ENCODE measurements around the gene RAP1GAP2.
"Not testable (repeated sequence)": the region's sequence is repeated elsewhere in the genome, so short reads cannot be mapped to it uniquely, and the experiment has no call there.

The RAP1GAP2 gene

DNA sequence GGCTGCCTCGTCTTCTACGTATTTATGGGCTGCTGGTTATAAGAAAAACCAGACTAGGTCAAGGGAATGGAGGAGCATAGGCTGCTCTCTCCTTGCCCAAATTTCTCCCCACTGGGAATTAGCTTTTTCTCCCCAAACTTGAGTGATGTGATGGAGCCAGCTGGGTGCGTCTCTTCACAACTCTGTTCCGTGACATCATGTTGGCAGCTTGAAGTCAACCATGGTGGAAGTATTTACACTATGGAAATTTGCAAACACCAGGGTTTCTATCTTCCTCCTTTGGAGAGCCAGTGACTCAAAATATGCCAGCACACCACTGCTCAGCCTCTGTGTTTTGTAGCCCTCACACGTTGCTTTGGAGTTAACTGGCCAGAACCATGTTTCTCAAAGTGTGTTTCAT lies 189.1 kb downstream of the RAP1GAP2 start:
- Histone ChIP-seq H3K9ac (ENCODE audit: low read length) (no peak overlapping the region), H3K9me3 (ENCODE audit: low read length) (no peaks in the 10 kb centered on the region), H3K27me3 (ENCODE audit: control insufficient read depth in 1 of 2, insufficient read depth in 2 of 2, low read length in 2 of 2) (no peaks in the 10 kb centered on the region), H3K4me3 (ENCODE audit: low read depth in 1 of 2, low read length in 2 of 2) (no peak overlapping the region), H3K27ac (ENCODE audit: low read depth, low read length) (no peak overlapping the region), H3K36me3 (ENCODE audit: insufficient read depth, low read length) (no peaks in the 10 kb centered on the region), H3K4me1 (ENCODE audit: insufficient read depth, low read length) (peaks cover 15% of the 10 kb centered on the region)

DNA sequence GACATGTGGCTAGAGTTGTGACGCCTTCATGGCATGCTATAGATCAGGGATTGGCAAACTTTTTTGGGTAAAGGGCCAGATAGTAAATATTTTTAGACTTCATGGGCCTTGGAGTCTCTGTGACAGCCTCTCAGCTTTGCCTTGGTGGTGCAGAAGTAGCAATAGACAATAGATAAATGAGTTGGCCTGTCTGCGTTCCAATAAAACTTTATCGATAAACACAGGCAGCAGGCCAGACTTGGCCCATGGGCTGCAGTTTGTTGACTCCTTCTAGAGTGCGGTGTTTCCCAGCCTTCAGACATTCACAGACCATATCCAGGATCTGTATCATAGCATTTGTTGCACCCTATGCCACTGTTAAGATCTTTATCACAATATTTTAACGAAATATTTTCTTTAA lies 190.7 kb downstream of the RAP1GAP2 start:
- H3K27ac ChIP-seq (ENCODE audit: low read depth, low read length): no peak overlapping the region
- no peak overlapping the region for H3K4me3 ChIP-seq (ENCODE audit: low read depth in 1 of 2, low read length in 2 of 2)
- H3K9ac ChIP-seq (ENCODE audit: low read length): no peak overlapping the region
- no peaks in the 10 kb centered on the region for H3K27me3 ChIP-seq (ENCODE audit: control insufficient read depth in 1 of 2, insufficient read depth in 2 of 2, low read length in 2 of 2)
- H3K4me1 ChIP-seq (ENCODE audit: insufficient read depth, low read length): peaks cover 11% of the 10 kb centered on the region
- peaks cover 4% of the 10 kb centered on the region for H3K36me3 ChIP-seq (ENCODE audit: insufficient read depth, low read length)
- no peaks in the 10 kb centered on the region for H3K9me3 ChIP-seq (ENCODE audit: low read length)

DNA sequence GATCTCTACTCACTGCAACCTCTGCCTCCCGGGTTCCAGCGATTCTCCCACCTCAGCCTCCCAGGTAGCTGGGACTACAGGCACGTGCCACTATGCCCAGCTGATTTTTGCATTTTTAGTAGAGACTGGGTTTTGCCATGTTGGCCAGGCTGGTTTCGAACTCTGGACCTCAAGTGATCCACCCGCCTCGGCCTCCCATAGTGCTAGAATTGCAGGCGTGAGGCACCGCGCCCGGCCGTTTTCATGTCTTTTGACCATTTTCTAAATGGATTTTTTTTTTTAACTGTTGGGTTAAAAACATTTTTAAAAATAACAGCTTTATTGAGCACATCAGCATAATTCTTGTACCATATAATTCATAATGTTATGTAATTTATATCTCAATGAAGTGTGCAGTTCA lies 193.2 kb downstream of the RAP1GAP2 start:
- H3K4me3 ChIP-seq (ENCODE audit: low read depth in 1 of 2, low read length in 2 of 2); H3K4me1 ChIP-seq (ENCODE audit: insufficient read depth, low read length); H3K36me3 ChIP-seq (ENCODE audit: insufficient read depth, low read length); H3K9ac ChIP-seq (ENCODE audit: low read length); H3K27me3 ChIP-seq (ENCODE audit: control insufficient read depth in 1 of 2, insufficient read depth in 2 of 2, low read length in 2 of 2); H3K27ac ChIP-seq (ENCODE audit: low read depth, low read length); H3K9me3 ChIP-seq (ENCODE audit: low read length): not testable (repeated sequence)

DNA sequence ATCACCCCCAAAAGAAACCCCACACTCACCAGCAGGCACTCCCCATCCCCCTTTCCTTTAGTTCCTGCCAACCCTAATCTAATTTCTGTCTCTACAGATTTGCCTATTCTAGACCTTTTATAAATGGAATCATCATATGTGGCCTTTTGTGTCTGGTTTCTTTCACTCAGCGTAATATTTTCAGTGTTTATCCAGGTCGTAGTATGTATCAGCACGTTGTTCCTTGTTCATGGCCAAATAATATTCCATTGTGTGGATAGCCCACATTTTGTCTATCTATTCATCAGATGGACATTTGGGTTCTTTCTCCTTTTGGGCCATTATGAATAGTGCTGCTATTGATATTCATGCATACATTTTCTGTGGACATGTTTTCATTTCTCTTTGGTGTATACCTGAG lies 193.6 kb downstream of the RAP1GAP2 start:
- Histone ChIP-seq H3K27ac (ENCODE audit: low read depth, low read length) (no peak overlapping the region), H3K9ac (ENCODE audit: low read length) (no peak overlapping the region), H3K36me3 (ENCODE audit: insufficient read depth, low read length) (peaks cover 4% of the 10 kb centered on the region), H3K4me3 (ENCODE audit: low read depth in 1 of 2, low read length in 2 of 2) (no peak overlapping the region), H3K27me3 (ENCODE audit: control insufficient read depth in 1 of 2, insufficient read depth in 2 of 2, low read length in 2 of 2) (no peaks in the 10 kb centered on the region), H3K4me1 (ENCODE audit: insufficient read depth, low read length) (no peaks in the 10 kb centered on the region), H3K9me3 (ENCODE audit: low read length) (no peaks in the 10 kb centered on the region)

DNA sequence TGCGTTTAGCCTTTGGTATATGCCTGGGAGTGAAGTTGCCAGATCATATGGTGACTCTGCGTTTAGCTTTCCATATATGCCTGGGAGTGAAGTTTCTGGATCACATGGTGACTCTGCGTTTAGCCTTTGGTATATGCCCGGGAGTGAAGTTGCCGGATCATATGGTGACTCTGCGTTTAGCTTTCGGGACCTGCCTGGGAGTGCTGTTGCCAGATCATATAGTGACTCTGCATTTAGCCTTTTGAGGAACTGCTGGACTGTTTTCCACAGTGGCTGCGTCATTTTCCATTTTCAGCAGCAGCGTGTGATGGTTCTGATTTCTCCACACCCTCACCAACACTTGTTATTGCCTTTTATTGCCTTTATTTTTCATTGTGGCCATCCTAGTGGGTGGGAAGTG lies 194.2 kb downstream of the RAP1GAP2 start:
- peaks cover 8% of the 10 kb centered on the region for H3K36me3 ChIP-seq (ENCODE audit: insufficient read depth, low read length)
- no peaks in the 10 kb centered on the region for H3K4me1 ChIP-seq (ENCODE audit: insufficient read depth, low read length)
- H3K4me3 ChIP-seq (ENCODE audit: low read depth in 1 of 2, low read length in 2 of 2): no peak overlapping the region
- H3K27me3 ChIP-seq (ENCODE audit: control insufficient read depth in 1 of 2, insufficient read depth in 2 of 2, low read length in 2 of 2): no peaks in the 10 kb centered on the region
- no peaks in the 10 kb centered on the region for H3K9me3 ChIP-seq (ENCODE audit: low read length)
- no peak overlapping the region for H3K9ac ChIP-seq (ENCODE audit: low read length)
- no peak overlapping the region for H3K27ac ChIP-seq (ENCODE audit: low read depth, low read length)

DNA sequence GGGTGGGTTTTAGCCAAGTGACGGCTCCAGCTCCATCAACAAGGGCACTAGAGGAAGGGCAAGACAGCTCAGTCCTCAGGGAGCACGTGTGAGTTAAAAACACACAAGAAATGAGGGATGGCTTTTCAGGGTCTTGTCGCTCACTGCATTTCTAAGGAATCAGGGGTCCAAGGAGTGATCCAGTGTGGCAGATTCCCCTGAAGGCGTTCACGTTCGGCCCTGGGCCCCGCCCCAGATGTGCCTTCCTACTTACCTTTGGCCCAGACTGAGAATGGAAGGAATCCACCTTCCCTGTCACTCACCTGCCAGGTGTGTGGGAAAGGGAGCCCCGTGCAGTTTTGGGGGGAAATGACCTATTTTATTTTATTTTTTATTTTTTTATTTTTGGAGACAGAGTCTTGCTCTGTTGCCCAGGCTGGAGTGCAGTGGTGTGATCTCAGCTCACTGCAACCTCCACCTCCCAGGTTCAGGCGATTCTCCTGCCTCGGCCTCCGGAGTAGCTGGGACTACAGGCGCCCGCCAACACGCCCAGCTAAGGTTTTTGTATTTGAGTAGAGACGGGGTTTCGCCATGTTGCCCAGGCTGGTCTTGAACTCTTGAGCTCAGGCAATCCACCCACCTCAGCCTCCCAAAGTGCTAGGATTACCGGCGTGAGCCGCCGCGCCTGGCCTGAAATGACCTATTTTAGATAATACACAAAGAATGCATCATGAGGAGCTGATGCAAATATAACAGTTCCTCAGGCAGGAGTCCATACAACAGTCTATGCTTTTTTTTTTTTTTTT lies 195.3 kb downstream of the RAP1GAP2 start:
- H3K27me3 ChIP-seq (ENCODE audit: control insufficient read depth in 1 of 2, insufficient read depth in 2 of 2, low read length in 2 of 2); H3K36me3 ChIP-seq (ENCODE audit: insufficient read depth, low read length); H3K4me1 ChIP-seq (ENCODE audit: insufficient read depth, low read length); H3K9ac ChIP-seq (ENCODE audit: low read length); H3K9me3 ChIP-seq (ENCODE audit: low read length); H3K4me3 ChIP-seq (ENCODE audit: low read depth in 1 of 2, low read length in 2 of 2); H3K27ac ChIP-seq (ENCODE audit: low read depth, low read length): not testable (repeated sequence)

DNA sequence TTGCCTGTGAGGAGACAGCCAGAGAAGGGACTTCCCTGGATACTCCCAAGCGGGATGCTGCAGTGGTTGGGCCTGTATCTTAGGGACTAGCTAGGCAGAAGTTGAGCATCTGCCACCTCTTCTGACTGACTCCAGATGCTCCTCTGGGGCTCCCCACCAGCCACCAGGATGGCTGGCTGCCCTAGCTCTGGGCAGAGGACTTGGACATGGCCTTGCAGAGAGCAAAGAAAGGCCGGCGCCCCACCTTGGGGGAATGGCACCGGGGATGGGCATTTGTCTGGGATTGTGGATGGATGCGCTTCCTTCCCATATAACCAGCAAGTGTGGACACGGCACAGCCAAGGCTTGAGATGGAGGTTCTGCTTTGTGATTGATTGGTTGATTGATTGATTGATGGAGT lies 198.2 kb downstream of the RAP1GAP2 start:
- Histone ChIP-seq H3K4me3 (ENCODE audit: low read depth in 1 of 2, low read length in 2 of 2) (no peak overlapping the region), H3K27ac (ENCODE audit: low read depth, low read length) (no peak overlapping the region), H3K27me3 (ENCODE audit: control insufficient read depth in 1 of 2, insufficient read depth in 2 of 2, low read length in 2 of 2) (no peaks in the 10 kb centered on the region), H3K36me3 (ENCODE audit: insufficient read depth, low read length) (peaks cover 13% of the 10 kb centered on the region), H3K4me1 (ENCODE audit: insufficient read depth, low read length) (peaks cover 7% of the 10 kb centered on the region), H3K9me3 (ENCODE audit: low read length) (no peaks in the 10 kb centered on the region), H3K9ac (ENCODE audit: low read length) (no peak overlapping the region)

DNA sequence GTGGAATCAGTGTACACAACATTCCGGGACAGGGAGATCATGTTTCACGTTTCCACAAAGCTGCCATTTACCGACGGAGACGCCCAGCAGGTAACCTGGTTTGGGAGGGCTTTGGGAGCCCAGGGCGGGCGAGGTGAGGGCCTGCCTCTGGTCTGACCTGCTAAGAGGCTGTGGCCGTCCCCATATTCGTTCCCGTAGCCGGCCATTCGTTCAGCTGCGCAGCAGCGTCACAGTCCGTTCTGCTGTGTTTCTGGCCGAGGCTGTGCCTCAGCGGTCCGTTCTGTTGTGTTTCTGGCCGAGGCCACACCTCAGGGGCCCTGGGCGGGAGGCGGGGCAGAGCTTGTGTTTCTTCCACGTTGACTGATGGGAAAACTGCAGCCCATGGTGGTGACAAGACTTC lies 199.1 kb downstream of the RAP1GAP2 start:
- H3K4me3 ChIP-seq (ENCODE audit: low read depth in 1 of 2, low read length in 2 of 2): no peak overlapping the region
- no peak overlapping the region for H3K27ac ChIP-seq (ENCODE audit: low read depth, low read length)
- no peaks in the 10 kb centered on the region for H3K27me3 ChIP-seq (ENCODE audit: control insufficient read depth in 1 of 2, insufficient read depth in 2 of 2, low read length in 2 of 2)
- H3K36me3 ChIP-seq (ENCODE audit: insufficient read depth, low read length): peaks cover 13% of the 10 kb centered on the region
- H3K9me3 ChIP-seq (ENCODE audit: low read length): no peaks in the 10 kb centered on the region
- H3K9ac ChIP-seq (ENCODE audit: low read length): no peak overlapping the region
- H3K4me1 ChIP-seq (ENCODE audit: insufficient read depth, low read length): peaks cover 7% of the 10 kb centered on the region

DNA sequence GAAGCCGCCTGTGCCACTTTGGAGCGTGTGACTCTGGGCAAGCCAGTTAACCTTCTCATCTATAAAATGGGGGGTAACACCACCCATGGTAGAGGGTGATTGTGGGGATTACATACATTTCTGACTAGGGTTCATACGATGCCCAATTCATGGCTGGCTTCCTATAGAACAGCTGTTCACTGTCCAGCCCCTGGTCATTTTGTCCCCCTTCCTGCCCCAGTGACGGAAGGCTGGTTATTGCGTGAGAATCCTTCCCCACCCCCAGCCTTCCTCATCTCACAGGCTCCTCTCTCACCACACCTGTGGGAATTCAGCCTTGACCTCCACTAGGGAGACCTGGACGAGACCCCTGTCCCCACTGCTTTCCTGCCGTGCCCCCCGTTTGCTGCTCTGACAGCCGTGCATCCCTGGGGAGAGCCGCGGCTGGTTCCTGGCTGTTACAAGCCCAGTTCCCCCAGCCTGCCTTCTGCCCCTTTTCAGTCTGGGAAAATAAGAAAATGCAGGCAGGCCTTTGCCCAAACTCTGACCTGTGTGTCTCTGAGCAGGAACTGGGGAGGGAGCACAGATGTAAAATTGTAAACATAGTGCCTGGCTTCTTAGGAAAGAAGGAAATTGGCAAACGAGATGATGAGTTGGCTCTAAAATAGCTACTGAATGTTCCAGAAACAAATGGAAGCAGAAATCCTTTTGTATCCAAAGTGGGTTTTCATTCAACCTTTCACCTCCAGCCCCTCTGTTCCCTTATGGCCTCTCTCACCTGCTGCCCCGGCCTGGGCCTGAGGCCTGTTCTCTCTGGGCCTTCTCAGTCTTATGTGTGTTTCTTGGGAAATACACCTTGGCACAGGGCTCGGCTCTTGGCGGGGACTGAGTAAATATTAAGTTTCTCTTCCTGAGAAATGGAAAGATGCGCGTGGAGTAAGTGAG lies 199.9 kb downstream of the RAP1GAP2 start:
- Histone ChIP-seq H3K9me3 (ENCODE audit: low read length) (no peaks in the 10 kb centered on the region), H3K36me3 (ENCODE audit: insufficient read depth, low read length) (peaks cover 13% of the 10 kb centered on the region), H3K27me3 (ENCODE audit: control insufficient read depth in 1 of 2, insufficient read depth in 2 of 2, low read length in 2 of 2) (no peaks in the 10 kb centered on the region), H3K9ac (ENCODE audit: low read length) (peak overlapping the region; percentile 0), H3K27ac (ENCODE audit: low read depth, low read length) (no peak overlapping the region), H3K4me3 (ENCODE audit: low read depth in 1 of 2, low read length in 2 of 2) (no peak overlapping the region), H3K4me1 (ENCODE audit: insufficient read depth, low read length) (peaks cover 7% of the 10 kb centered on the region)

DNA sequence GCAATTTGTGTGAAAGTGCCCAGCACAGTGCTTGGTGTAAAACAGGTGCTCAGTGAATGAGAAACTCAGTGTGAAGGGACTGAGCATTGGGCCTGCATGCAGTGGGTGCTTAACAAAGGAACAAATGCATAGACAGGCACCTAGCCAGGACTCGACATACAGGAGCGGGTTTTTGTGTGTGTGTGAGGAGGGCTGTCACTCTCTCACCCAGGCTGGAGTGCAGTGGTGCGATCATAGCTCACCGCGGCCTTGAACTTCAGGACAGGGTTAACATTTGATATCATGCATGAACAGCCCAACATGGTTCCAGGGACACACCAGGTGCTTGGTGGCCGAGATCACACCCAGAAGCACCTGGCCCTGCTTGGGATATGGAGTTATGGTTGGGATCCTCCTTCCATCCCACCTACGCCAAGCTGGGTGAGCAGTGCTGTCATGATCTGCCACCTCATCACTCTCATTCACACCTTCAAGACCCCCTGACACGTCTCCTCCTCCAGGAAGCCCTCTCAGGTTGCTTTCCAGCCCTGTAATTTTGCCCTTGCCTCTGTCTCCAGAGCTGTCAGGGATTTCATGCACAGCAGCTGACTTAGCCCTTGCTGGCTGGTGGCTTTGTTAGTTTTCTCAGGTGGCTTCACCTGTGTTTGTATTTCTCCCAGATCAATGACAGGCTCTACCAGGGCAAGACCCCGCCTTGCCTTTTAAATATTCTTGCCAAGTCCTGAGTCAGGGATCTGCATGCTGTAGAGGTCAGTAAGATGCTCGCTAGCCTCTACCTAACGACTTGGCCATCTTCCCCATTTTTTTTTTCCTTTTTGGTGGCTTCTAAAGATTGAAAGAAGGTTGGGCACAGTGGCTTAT lies 200.8 kb downstream of the RAP1GAP2 start:
- Histone ChIP-seq H3K4me3 (ENCODE audit: low read depth in 1 of 2, low read length in 2 of 2) (no peak overlapping the region), H3K27ac (ENCODE audit: low read depth, low read length) (no peak overlapping the region), H3K9ac (ENCODE audit: low read length) (no peak overlapping the region), H3K9me3 (ENCODE audit: low read length) (no peaks in the 10 kb centered on the region), H3K4me1 (ENCODE audit: insufficient read depth, low read length) (peaks cover 7% of the 10 kb centered on the region), H3K36me3 (ENCODE audit: insufficient read depth, low read length) (peaks cover 9% of the 10 kb centered on the region), H3K27me3 (ENCODE audit: control insufficient read depth in 1 of 2, insufficient read depth in 2 of 2, low read length in 2 of 2) (no peaks in the 10 kb centered on the region)

DNA sequence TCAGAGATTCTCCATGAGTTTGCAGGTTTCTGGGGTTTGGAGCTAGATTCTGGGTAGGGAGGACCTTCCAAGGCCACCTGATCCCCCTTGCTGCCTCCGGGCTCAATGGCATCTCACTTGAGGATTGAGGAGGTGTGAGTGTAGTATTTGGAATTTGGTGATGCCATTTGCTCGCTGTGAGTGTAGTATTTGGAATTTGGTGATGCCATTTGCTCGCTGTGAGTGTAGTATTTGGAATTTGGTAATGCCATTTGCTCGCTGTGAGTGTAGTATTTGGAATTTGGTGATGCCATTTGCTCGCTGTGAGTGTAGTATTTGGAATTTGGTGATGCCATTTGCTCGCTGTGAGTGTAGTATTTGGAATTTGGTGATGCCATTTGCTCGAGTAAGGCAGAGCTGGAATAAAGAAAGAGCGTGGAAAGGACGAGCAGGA lies 202.2 kb downstream of the RAP1GAP2 start:
- H3K9me3 ChIP-seq (ENCODE audit: low read length); H3K36me3 ChIP-seq (ENCODE audit: insufficient read depth, low read length); H3K27ac ChIP-seq (ENCODE audit: low read depth, low read length); H3K9ac ChIP-seq (ENCODE audit: low read length); H3K4me3 ChIP-seq (ENCODE audit: low read depth in 1 of 2, low read length in 2 of 2); H3K27me3 ChIP-seq (ENCODE audit: control insufficient read depth in 1 of 2, insufficient read depth in 2 of 2, low read length in 2 of 2): not testable (repeated sequence)
- H3K4me1 ChIP-seq (ENCODE audit: insufficient read depth, low read length): peaks cover 17% of the 10 kb centered on the region

Data from muscle layer of colon (tissue), 2 donors.